ENCODE data around the gene CCR9.
A peak's percentile ranks its signal among the peaks of the same experiment; 100 is the strongest.

Gene CCR9

GRCh38 chr3:45932112-45932511, 45.8 kb downstream of the CCR9 start:
- DNase-seq (ENCODE audit: low read depth), result no peak
- TF ChIP-seq CTCF (IDR thresholded peaks at IDR 0.05; ENCODE audit: control insufficient read depth, insufficient read depth, low read depth, low read length, missing control alignments), result no peak
- H3K4me3 ChIP-seq (ENCODE audit: control insufficient read depth, low read depth, low read length), result no peak overlapping the region

- H3K4me3 ChIP-seq (ENCODE audit: control insufficient read depth, low read depth, low read length), result no peak overlapping the region
- no peak for DNase-seq (ENCODE audit: low read depth)
- TF ChIP-seq CTCF (IDR thresholded peaks at IDR 0.05; ENCODE audit: control insufficient read depth, insufficient read depth, low read depth, low read length, missing control alignments), result no peak
Observed at GRCh38 chr3:45933591-45933990, 47.2 kb downstream of the CCR9 start.

- no peak overlapping the region for H3K4me3 ChIP-seq (ENCODE audit: control insufficient read depth, low read depth, low read length)
- TF ChIP-seq CTCF (IDR thresholded peaks at IDR 0.05; ENCODE audit: control insufficient read depth, insufficient read depth, low read depth, low read length, missing control alignments), result no peak
- no peak for DNase-seq (ENCODE audit: low read depth)
Observed at GRCh38 chr3:45936261-45936660, 49.9 kb downstream of the CCR9 start.

GRCh38 chr3:45937206-45938042, 51.1 kb downstream of the CCR9 start:
- no peak for TF ChIP-seq CTCF (IDR thresholded peaks at IDR 0.05; ENCODE audit: control insufficient read depth, insufficient read depth, low read depth, low read length, missing control alignments)
- H3K4me3 ChIP-seq (ENCODE audit: control insufficient read depth, low read depth, low read length), result no peak overlapping the region
- no peak for DNase-seq (ENCODE audit: low read depth)

- no peak for DNase-seq (ENCODE audit: low read depth)
Observed at GRCh38 chr3:45938043-45938435, 51.7 kb downstream of the CCR9 start.

GRCh38 chr3:45938864-45939263, 52.5 kb downstream of the CCR9 start:
- peak; percentile 82 for DNase-seq (ENCODE audit: low read depth)

More at GRCh38 chr3:45938043-45938435, 51.7 kb downstream of the CCR9 start:
- TF ChIP-seq CTCF (IDR thresholded peaks at IDR 0.05; ENCODE audit: control insufficient read depth, insufficient read depth, low read depth, low read length, missing control alignments), result no peak
- no peak overlapping the region for H3K4me3 ChIP-seq (ENCODE audit: control insufficient read depth, low read depth, low read length)

More at GRCh38 chr3:45938864-45939263, 52.5 kb downstream of the CCR9 start:
- H3K4me3 ChIP-seq (ENCODE audit: control insufficient read depth, low read depth, low read length), result no peak overlapping the region
- TF ChIP-seq CTCF (IDR thresholded peaks at IDR 0.05; ENCODE audit: control insufficient read depth, insufficient read depth, low read depth, low read length, missing control alignments), result peak; percentile 95
